Measurements from ENCODE around the gene CMYA5. TPM values are rescaled to one million over a fixed set of nuclear protein-coding genes. Genes with fewer than 3 reads are reported as not detected.
"Not testable (repeated sequence)": the region's sequence is repeated elsewhere in the genome, so short reads cannot be mapped to it uniquely, and the experiment has no call there.

CMYA5 gene
- total RNA-seq, 1 donor from 2014 or later: 960 TPM

DNA sequence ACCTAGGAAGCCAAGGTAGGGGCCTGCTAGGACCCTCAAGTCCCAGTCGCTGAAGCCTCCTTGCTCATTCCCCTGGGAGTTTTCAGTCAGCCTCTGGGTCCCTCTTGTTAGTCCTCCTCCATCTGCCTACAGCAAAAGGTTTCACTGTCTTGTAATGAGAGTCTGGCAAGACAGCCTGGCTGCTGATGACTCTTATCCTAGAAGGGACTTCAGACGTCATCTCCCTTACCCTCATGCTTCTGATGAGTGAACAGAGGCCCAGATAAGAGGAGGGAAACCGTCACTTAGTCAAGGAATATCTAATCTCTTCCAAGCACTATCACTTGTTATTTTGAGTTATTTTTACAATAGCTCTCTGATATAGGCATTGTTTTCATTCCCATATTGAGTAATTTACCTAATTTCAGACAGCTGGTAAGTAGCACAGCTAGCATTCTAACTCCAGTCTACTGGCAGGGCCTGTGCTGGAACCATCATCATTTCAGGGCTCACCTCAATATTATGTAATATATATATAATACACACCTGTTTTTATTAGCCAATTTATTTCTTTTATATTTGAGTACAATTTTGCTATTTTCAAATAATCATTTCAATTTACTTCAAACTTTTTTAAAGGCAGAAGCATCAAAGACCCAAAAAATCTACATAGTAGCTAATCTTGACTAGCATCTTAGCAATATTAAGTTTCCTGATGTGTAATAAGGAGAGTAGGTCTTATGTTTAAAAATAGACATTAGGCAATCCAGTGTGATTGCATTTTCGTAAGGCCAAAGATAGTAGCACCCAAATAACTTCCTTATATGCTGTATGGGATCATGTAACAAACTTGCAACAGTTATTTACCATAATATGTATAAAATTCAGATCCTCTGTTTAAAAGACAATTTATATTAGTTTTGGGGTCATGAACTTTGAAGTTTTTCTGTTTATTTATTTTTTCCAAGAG is 7.9 kb downstream of the CMYA5 start:
- no peak for DNase-seq

DNA sequence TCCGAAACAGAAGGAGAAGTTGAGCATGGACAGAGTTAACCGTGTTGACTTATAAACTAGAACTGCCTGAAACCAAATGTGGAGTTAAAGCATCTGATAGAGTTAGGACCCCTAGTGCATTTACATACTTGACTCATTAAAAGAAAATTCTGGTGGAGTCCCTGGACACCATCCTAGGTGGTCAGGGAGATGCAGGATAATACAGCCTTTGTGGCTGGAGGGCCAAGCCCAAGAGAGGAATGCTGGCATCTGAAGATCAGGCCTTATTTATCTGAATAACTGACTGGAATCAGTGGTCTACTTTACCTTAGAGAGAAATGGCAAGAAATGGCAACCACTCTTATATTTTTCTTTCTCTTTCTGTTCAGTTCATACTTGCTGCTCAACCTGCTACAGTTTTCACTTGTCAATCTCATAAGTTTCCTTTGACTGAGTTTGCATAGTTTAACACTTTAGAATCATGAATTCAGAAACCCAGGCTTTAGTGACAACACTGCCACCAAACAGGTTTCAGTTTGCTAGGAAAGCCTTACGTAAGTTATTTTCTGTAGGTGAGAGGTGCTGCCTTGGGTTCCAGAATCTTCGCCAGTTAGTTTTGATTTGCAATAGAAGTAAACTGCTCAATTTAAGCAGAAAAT is 10.2 kb downstream of the CMYA5 start:
- DNase-seq (no peak), ATAC-seq (no peak)
- intact Hi-C loops (cut with micrococcal nuclease): no loop called here

More for the DNA sequence above, 7.9 kb downstream of the CMYA5 start:
- ATAC-seq: peak; percentile 80
- intact Hi-C loops (cut with micrococcal nuclease): no loop called here

DNA sequence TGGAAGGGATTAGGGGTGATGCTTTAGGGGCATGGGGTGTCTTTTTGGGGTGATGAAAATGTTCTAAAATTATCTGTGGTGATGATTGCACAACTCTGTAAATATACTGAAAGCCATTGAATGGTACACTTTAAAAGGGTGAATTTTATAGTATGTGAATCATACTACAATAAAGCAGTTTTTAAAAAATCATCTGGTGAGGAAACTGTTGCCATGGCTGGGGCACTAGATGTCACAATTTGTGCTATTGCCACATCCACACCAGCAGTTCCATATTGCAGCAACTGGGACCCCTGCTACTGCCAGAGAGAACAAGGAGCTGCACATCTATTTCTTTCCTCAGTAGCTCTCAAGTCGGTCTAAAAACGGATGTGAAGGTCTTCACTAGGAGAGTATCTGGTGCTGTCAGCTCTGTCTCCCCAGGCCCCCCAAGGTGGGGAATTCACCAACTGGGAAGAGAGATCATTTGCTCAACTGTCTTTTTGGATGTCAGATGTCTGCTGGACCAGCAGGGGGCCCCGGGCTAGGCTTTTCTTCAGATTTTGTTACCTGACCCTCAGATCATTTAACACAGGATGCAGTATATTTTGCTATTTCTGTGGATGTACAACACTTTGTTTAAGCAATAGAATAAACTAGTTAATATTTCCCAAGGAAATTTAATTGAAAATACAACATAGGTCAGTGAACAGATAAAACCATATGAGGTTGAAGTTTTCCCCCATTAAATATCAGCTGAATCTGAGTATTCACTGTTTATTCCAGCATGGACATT is 13.2 kb downstream of the CMYA5 start:
- intact Hi-C loops (cut with micrococcal nuclease): no loop called here

DNA sequence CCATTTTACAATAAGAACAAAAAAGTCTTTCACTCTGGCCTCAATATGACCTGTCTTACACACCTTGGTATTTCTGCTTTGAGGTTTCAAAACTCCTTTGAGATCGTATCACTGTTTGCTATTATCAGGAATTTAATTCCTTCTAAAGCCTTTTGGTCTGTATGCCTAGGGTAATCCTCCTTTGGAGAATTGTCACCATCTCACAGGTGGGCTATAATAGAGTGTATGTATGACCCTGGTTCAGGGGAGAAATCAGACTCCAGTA is 13.7 kb downstream of the CMYA5 start:
- DNase-seq: no peak
- no peak for ATAC-seq
- intact Hi-C loops (cut with micrococcal nuclease): no loop called here

More for the DNA sequence above, 13.2 kb downstream of the CMYA5 start:
- no peak for DNase-seq
- no peak for ATAC-seq

DNA sequence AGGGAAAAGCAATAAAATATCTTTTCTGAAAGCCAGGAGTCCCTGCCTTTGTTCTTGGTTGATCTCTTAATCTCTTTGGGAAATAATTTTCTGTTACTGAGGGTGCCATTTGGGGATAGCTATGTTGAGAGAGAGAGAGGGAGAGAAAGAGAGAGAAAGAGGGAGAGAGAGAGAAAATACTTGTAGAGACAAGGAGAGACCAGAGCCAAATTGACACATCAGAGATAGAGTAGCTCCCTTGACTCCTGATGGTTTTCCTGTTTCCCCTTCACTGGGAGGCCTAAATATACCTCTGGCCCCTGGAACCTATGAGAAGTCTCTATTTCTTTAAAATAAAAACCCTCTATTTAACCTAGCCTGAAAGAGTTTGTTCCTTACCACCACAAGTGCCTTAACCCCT is 14.9 kb downstream of the CMYA5 start:
- DNase-seq (no peak), ATAC-seq (peak; percentile 38)
- intact Hi-C loops (cut with micrococcal nuclease): no loop called here

DNA sequence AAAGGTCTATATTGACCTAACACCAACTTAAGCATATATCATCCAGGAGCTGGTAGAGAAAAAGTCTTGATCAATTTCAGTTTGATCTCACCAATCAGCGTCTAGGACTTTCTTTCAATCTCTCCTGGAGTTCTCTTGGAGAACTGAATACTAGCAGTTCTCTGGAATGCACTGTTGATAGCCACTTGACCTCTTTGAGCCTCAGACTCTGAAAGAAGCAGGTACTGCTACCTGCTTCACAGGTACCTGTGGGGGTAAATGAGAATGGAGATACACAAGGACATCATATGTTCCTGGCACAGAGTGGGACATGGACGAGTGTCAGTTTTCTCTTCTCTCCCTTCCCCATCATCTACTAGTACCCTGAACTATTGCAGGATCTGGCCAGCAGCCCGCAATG is 16.0 kb downstream of the CMYA5 start:
- ATAC-seq: peak; percentile 18
- no peak for DNase-seq
- intact Hi-C loops (cut with micrococcal nuclease): no loop called here

DNA sequence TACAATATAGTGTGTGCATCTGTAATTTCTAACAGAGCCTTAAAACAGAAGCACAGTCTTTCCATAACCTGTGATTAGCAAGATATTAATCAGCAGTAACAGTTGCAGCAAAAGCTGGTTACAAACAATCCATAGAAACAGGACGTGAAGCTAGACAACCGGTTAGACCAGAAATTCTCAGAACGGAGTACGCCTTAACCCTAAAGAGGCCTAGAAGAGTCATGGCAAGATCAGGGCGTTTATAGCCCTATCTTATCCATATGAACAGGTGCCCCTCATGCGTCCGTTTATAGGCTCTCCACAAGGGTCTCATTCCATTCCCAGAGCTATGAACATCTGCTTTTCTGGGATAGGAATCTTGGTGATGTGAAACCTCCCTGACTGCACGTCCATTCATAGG is 16.7 kb downstream of the CMYA5 start:
- ATAC-seq; intact Hi-C loops (cut with micrococcal nuclease); DNase-seq: not testable (repeated sequence)

DNA sequence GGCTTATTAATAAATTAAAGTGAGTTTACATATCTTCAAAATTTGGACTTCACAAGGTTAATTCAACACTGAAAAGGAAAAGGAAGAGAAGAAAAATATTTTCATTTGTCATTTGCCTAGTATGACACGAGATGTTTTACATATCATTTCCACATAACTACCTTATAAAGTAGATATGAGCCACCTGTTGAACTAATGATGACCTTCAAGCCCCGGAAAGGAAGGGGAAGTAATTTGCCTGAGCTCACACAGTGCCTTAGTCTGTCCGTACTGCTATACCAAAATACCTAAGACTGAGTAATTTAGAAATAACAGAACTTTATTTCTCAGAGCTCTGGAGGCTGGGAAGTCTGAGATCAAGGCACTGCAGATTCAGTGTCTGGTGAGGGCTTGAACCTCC is 17.9 kb downstream of the CMYA5 start:
- intact Hi-C loops (cut with micrococcal nuclease): no loop called here
- no peak for DNase-seq
- ATAC-seq: no peak

DNA sequence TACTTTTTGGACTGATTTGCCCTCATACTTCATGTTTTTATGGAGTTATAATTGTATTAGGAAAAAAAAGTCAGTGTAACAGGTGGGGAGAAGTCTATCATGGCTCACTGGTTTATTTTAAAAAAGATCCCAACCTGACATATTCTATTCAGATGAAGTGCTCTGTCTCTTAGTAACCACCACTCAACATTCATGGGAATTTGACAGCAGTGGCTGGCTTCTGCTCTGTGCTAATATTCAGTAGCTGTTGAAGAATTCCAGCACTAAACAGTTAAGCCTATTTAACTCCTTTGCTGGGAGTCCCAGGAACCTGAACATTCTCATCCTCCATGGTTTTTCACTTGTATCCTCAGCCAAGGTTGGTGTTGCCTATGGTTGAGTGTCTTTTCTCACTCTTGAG is 23.1 kb downstream of the CMYA5 start:
- ATAC-seq: peak; percentile 53
- no peak for DNase-seq
- intact Hi-C loops (cut with micrococcal nuclease): no loop called here

DNA sequence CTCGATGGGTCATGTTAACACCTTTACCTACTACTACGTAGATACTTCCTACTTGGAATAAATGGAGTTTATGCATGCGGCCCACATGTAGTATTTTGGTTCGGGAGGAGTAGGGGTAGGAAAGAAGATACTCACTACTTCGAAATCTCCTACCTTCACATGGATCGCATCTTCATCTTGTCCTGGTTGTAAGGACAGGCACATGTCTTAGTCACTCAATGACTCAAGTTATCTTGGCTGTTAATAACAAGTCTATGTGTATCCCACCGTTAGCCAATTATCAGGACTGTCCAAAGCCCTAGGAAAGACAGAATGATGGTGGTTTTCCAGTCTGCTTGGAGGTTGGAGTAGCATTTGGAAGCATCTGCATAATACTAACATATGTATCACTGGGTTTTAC is 24.1 kb downstream of the CMYA5 start:
- ATAC-seq (no peak), DNase-seq (no peak)
- intact Hi-C loops (cut with micrococcal nuclease): no loop called here

DNA sequence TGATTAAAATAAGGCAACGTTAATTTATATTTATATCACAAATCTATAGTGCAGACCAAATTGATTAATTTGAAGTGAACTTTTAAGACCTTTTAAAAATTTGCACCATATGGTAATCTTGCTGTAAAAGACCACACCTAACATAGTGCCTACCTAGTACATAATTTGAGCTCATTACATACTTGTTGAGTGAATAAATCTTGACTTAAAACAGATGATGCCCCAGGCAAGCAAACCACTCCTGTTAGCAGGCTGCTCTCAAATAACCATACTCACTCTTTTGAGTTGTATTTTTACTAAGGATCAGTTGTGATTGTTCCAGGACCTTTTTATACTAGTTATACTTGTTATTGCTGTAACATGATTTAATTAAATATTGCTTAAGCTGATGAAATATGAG is 27.2 kb downstream of the CMYA5 start:
- DNase-seq: no peak
- no peak for ATAC-seq
- intact Hi-C loops (cut with micrococcal nuclease): no loop called here

DNA sequence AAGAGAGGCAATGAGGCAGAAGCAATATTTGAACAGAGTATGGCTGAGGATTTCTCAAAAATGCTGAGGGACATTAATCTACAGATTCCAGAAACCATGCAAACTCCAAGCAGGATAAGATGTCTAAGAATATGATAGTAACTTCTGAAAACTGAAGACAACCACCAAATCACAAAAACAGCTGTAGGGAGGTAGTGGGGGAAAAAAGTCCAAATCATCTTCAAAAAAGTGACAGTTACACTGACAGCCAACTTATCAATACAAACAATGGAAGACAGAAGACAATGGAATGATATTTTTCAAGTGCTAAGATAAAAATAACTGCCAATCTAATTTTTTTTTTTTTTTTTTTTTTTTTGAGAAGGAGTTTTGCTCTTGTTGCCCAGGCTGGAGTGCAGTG is 30.5 kb downstream of the CMYA5 start:
- no peak for ATAC-seq
- no peak for DNase-seq
- intact Hi-C loops (cut with micrococcal nuclease): no loop called here

DNA sequence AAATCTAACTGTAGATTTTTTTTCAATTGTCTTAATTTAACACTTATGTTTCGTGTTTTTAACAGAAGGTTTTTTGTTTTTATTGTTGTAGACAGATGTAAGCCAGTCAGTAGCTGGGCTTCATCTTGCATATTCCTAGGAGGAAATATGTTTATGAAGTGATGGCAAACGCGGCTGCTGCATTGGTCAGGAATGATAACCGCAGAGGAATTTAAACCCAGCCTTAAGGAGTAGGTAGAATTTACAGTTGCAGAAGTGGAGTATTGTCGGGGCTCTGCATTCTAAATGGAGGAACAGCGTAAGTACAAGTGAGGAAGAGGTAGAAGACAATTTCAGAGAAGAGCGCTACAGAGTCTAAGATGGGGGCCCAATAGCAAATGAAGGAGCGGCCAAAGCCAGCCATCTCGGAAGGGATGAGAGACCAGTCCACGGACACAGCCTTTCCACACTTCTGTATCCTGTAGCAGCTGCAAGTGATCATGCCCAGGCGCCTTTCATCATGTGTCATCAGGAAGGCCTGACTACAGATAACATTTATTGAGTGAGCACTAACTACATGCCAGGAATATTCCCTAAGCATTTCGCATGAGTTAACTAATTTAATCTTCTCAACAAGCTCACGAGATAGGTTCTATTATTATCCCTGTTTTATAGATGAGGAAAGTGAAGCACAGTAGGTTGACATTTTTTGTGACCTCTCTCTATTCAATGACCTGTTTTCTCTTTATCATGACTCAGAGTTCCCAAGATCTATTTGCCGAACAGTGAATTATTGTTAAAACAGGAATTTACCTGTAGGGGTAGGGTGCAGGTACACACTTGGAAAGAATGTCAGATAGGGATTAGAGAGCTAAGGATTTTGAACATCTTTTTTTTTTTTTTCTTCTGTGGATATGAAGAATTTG is 38.1 kb downstream of the CMYA5 start:
- DNase-seq: peak; percentile 69
- peak; percentile 91 for ATAC-seq
- intact Hi-C loops (cut with micrococcal nuclease): no loop called here

DNA sequence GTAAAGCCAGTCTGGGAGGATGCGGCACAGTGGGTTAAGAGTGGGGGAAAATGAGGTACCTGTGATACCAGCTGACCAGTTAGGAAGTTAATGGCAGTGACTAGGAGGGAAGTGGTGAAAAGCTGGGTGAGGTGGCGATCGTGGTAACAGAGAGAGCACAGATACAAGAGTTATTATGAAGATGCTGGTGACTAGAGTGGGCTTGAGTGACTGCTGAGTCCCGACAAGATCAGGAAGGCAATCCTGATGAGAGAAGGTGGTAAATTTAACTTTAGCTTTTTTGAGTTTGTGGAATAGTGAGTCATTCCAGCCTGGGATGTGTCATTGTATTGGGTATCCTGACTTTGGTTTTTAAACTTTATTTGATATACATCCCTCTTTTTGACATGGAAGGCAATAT is 38.8 kb downstream of the CMYA5 start:
- intact Hi-C loops (cut with micrococcal nuclease): no loop called here
- ATAC-seq (peak; percentile 15), DNase-seq (no peak)

DNA sequence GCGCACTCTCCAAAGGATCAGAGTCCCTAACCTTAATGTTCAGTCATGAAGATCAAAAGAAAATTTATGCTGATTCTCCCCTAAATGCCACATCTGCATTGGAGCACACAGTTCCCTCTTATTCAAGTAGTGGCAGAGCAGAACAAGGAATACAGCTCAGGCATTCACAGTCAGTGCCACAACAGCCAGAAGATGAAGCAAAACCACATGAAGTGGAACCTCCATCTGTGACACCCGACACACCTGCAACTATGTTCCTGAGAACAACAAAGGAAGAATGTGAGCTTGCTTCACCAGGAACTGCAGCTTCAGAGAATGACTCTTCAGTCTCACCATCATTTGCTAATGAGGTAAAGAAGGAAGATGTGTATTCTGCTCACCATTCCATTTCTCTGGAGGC is 40.0 kb downstream of the CMYA5 start:
- DNase-seq: no peak
- ATAC-seq: no peak
- intact Hi-C loops (cut with micrococcal nuclease): no loop called here

DNA sequence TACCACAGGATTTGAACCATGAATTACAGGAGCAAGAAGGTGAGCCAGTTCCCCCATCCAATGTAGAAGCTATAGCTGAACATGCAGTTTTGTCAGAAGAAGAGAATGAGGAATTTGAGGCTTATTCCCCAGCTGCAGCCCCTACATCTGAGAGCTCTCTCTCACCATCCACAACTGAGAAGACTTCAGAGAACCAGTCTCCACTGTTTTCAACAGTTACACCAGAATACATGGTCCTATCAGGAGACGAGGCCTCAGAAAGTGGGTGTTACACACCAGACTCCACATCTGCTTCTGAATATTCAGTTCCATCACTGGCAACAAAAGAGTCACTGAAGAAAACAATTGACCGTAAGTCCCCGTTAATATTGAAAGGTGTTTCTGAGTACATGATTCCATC is 40.9 kb downstream of the CMYA5 start:
- no peak for ATAC-seq
- intact Hi-C loops (cut with micrococcal nuclease): no loop called here
- DNase-seq: no peak

DNA sequence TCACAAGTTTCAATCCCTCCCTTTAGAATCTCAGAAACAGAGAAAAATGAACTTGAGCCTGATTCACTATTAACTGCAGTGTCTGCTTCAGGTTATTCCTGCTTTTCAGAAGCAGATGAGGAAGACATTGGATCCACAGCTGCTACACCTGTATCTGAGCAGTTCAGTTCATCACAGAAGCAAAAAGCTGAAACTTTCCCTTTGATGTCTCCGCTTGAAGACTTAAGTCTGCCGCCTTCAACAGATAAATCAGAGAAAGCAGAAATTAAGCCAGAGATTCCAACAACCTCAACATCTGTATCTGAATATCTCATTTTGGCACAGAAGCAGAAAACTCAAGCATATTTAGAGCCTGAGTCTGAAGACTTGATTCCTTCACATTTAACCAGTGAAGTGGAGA is 42.1 kb downstream of the CMYA5 start:
- DNase-seq (no peak), ATAC-seq (no peak)
- intact Hi-C loops (cut with micrococcal nuclease): no loop called here

DNA sequence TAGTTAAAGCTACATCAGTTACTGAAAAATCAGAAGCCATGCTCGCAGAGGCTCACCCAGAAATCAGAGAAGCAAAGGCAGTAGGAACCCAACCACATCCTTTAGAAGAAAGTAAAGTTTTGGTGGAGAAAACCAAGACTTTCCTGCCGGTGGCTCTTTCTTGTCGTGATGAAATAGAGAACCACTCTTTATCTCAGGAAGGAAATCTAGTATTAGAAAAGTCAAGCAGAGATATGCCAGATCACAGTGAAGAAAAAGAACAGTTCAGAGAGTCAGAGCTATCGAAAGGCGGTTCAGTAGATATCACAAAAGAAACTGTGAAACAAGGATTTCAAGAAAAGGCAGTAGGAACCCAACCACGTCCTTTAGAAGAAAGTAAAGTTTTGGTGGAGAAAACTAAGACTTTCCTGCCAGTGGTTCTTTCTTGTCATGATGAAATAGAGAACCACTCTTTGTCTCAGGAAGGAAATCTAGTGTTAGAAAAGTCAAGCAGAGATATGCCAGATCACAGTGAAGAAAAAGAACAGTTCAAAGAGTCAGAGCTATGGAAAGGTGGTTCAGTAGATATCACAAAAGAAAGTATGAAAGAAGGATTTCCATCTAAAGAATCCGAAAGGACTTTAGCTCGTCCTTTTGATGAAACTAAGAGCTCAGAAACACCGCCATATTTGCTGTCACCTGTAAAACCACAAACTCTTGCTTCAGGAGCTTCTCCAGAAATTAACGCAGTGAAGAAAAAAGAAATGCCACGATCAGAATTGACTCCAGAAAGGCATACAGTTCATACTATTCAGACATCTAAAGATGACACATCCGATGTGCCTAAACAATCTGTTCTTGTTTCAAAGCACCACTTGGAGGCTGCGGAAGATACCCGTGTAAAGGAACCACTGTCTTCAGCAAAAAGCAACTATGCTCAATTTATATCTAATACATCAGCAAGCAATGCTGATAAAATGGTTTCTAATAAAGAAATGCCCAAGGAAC is 47.2 kb downstream of the CMYA5 start:
- no peak for DNase-seq
- ATAC-seq: no peak
- intact Hi-C loops (cut with micrococcal nuclease): no loop called here
